Regular cardiac myocyte (primary cell): Measurements from ENCODE around the gene HOXC6. TPM values are rescaled to one million over a fixed set of nuclear protein-coding genes. Genes with fewer than 3 reads are reported as not detected.

ENCODE experiments used
- total RNA-seq: library from RNA; depleted of rRNA; stranded (reverse); fragments of >200 nt; gene quantifications from 2 replicates; pipeline ENCODE4 v1.2.3, GENCODE V29; 2014

HOXC6 gene
- under 0.01 and 0.19 TPM in 2 replicates for total RNA-seq

DNA sequence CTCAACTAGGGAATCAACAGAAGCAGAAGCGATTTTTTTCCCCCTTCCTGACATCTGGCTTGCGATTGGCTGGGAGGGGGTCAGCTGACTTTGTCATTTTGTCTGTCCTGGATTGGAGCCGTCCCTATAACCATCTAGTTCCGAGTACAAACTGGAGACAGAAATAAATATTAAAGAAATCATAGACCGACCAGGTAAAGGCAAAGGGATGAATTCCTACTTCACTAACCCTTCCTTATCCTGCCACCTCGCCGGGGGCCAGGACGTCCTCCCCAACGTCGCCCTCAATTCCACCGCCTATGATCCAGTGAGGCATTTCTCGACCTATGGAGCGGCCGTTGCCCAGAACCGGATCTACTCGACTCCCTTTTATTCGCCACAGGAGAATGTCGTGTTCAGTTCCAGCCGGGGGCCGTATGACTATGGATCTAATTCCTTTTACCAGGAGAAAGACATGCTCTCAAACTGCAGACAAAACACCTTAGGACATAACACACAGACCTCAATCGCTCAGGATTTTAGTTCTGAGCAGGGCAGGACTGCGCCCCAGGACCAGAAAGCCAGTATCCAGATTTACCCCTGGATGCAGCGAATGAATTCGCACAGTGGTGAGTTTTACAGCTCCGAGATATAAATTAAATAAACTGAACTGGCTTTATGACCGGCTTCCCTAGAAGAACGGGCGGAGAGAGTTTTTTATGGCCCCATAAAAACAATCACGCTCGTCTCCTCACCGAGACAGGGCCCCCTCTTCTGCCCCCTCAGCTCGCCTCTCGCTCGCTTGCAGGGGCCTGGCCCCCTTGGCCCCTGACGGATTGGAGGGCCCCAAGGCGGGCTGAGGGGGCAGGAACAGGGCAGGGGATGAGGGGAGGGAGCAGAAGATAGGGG is at the start of gene HOXC6:
Gene HOXC6 (plus strand): TSS at position 127 of the 888 bp plus-strand sequence. CDS start 82 bp downstream, at position 209.

DNA sequence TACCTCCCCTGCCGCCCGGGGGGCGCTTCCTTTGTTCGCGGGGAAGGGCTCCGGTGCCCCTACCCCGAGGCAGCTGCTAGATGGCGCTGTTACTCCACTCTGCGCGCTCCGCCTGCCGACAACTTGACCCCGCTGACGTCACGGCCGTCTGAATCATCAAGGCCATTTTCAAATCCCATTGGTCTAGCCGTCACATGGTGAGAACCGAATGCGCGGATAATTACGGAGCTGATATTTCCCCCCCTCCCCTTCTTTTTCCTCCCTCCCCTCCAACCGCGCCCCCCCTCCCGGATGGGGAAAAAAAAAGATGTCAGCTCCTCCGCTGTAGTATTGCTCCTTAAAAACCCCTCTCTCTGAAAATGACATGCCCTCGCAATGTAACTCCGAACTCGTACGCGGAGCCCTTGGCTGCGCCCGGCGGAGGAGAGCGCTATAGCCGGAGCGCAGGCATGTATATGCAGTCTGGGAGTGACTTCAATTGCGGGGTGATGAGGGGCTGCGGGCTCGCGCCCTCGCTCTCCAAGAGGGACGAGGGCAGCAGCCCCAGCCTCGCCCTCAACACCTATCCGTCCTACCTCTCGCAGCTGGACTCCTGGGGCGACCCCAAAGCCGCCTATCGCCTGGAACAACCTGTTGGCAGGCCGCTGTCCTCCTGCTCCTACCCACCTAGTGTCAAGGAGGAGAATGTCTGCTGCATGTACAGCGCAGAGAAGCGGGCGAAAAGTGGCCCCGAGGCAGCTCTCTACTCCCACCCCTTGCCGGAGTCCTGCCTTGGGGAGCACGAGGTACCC is 43.1 kb upstream of the HOXC6 start, which contains the start of gene HOXC10:
Gene HOXC10 (plus strand): TSS at position 246 of the 791 bp plus-strand sequence. CDS start 114 bp downstream, at position 360.

DNA sequence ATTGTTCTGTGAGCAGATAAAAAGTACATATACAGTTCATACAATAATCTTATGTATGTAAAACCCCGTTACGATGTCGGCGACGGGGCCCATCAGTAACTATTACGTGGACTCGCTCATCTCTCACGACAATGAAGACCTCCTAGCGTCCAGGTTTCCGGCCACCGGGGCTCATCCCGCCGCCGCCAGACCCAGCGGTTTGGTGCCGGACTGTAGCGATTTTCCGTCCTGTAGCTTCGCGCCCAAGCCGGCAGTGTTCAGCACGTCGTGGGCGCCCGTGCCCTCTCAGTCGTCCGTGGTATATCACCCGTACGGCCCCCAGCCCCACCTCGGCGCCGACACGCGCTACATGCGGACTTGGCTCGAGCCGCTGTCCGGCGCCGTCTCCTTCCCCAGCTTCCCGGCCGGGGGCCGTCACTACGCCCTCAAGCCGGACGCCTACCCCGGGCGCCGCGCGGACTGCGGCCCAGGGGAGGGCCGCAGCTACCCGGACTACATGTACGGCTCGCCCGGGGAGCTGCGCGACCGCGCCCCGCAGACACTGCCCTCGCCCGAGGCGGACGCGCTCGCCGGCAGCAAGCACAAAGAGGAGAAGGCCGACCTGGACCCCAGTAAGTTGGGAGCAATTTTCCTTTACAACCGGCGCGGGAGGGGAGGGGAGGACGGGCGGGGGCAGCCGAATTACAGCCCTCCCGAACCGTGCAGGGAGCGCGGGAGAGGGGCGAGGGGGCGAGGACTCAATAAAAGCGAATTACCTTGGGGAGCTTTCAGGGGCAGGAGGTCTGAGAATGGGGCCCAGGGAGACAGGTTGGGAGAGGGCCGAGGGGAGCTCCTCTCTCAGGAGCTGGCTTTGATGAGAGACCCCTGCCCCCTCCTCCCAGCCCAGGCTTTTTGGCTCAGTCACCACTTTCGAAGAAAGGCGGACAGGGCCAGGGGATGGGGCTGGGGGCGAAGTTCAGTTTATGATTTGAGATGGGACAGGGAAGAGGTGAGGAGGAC is 27.8 kb upstream of the HOXC6 start, which contains the start of gene HOXC9:
Gene HOXC9 (plus strand): TSS at position 46 of the 999 bp plus-strand sequence. CDS start 28 bp downstream, at position 74.

DNA sequence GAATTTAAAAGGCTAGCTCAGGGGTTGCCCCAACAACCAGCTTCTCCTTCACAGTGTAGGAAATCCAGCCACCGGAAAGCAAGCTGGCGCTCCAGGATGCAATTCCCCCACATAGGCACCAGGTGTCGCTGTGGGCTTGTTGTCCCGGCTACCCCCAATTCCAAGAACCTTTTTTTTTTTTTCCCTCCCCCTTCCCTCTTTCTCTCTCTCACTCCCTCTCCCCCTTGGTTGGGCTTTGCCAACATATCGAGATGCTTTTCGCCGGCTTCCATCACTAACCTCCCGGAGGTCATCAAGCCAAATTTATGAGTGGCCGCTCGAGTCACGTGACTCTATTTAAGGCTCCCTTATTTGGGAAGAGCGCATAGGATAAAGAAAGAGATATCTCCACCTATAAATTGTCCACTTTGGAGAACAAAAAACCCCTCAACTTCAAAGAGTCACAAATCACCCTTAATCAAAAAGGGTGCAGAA is 4.4 kb downstream of the HOXC6 start, which contains the start of gene HOXC5:
Gene HOXC5 (plus strand): TSS at position 424 of the 474 bp plus-strand sequence. CDS start 73 bp downstream, outside the sequence.

DNA sequence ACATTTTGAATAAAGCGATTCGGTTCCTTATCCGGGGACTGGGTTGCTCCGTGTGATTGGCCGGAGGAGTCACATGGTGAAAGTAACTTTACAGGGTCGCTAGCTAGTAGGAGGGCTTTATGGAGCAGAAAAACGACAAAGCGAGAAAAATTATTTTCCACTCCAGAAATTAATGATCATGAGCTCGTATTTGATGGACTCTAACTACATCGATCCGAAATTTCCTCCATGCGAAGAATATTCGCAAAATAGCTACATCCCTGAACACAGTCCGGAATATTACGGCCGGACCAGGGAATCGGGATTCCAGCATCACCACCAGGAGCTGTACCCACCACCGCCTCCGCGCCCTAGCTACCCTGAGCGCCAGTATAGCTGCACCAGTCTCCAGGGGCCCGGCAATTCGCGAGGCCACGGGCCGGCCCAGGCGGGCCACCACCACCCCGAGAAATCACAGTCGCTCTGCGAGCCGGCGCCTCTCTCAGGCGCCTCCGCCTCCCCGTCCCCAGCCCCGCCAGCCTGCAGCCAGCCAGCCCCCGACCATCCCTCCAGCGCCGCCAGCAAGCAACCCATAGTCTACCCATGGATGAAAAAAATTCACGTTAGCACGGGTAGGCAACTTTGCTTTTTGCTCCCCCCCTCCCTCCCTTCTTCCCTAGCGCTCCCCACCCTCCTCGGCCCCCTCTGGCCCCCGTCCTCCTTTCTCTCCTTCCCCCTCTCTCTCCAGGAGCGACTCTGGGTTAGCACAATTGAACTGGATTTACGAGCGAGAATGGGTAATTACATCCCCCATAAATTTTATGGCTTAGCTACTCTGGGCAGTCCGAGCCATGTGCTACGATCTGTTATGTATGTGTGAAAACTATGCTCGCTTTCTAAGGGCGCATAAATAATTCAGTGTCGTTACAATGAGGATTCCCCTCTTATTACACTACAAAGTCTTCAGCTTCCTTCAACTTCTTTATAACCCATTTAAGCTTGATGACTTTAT is 25.8 kb downstream of the HOXC6 start, which contains the start of gene HOXC4:
Gene HOXC4 (plus strand): TSS at position 85 of the 991 bp plus-strand sequence. CDS start 88 bp downstream, at position 173.

Other genes starting within 250 kb of the HOXC6 start
- under 0.01 TPM in 1 of 2 replicates, not detected in the other for gene HOXC13, start 89.6 kb upstream of the HOXC6 start, total RNA-seq
- not detected in 2 replicates for gene HOXC12, start 73.5 kb upstream of the HOXC6 start, total RNA-seq
- not detected in 2 replicates for gene HOXC11, start 55.3 kb upstream of the HOXC6 start, total RNA-seq
- gene HOTAIR, start 53.5 kb upstream of the HOXC6 start, total RNA-seq, result not detected in 2 replicates
- gene HOXC10, start 43.3 kb upstream of the HOXC6 start, total RNA-seq, result not detected in 2 replicates
- under 0.01 TPM in 1 of 2 replicates, not detected in the other for gene HOXC9, start 28.3 kb upstream of the HOXC6 start, total RNA-seq
- gene HOXC8, start 19.5 kb upstream of the HOXC6 start, total RNA-seq, result 0.19 TPM in 1 of 2 replicates, not detected in the other
- gene HOXC5, start 4.6 kb downstream of the HOXC6 start, total RNA-seq, result under 0.01 TPM in 1 of 2 replicates, not detected in the other
- gene HOXC4, start 25.4 kb downstream of the HOXC6 start, total RNA-seq, result 0.19 TPM in 1 of 2 replicates, not detected in the other
- gene SMUG1, start 160.5 kb downstream of the HOXC6 start, total RNA-seq, result 24.0 and 28.0 TPM in 2 replicates